ENCODE results near the gene TCAF1. TPM values are rescaled to one million over a fixed set of nuclear protein-coding genes. Genes with fewer than 3 reads are reported as not detected.

The TCAF1 gene
- total RNA-seq, 4 donors from 2014 or later = 26.6 to 56.7 (median 30.7) TPM

DNA sequence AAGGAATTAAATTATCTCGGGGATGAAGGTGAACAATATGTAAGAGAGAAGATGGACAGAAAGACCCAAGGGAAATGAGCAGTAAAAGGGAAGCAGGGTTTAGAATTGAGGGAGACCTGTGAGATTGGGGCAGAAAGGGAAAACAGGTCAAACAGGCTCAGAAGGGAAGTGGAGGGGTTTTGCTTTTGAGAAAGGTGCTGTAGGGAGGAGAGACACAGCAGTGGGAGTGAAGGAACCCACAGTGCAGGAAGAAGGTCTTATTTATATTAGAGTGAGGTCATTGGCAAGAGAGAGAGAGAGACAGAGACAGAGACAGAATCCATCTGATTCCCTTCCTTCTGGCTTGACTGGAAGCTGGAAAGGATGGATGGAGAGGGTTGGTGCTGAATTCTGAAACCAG lies 3.5 kb upstream of the TCAF1 start:
- DNase-seq (ENCODE audit: low spot score in 2 of 2) = no peak
- TF ChIP-seq, protein P1, sequence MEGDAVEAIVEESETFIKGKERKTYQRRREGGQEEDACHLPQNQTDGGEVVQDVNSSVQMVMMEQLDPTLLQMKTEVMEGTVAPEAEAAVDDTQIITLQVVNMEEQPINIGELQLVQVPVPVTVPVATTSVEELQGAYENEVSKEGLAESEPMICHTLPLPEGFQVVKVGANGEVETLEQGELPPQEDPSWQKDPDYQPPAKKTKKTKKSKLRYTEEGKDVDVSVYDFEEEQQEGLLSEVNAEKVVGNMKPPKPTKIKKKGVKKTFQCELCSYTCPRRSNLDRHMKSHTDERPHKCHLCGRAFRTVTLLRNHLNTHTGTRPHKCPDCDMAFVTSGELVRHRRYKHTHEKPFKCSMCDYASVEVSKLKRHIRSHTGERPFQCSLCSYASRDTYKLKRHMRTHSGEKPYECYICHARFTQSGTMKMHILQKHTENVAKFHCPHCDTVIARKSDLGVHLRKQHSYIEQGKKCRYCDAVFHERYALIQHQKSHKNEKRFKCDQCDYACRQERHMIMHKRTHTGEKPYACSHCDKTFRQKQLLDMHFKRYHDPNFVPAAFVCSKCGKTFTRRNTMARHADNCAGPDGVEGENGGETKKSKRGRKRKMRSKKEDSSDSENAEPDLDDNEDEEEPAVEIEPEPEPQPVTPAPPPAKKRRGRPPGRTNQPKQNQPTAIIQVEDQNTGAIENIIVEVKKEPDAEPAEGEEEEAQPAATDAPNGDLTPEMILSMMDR (IDR thresholded peaks at IDR 0.05) = no peak
- TF ChIP-seq POLR2A (IDR thresholded peaks at IDR 0.05) = no peak
- no peak for TF ChIP-seq EP300 (IDR thresholded peaks at IDR 0.05)
- TF ChIP-seq POLR2AphosphoS5 (IDR thresholded peaks at IDR 0.05) = no peak
- Histone ChIP-seq H3K4me3 (no peak overlapping the region), H3K9me3 (no peaks in the 10 kb centered on the region), H3K4me1 (peaks cover 13% of the 10 kb centered on the region), H3K27me3 (no peaks in the 10 kb centered on the region), H3K36me3 (no peaks in the 10 kb centered on the region), H3K27ac (no peak overlapping the region)
- 85% methylated on average over 1 of the region's 1 CpG for WGBS

DNA sequence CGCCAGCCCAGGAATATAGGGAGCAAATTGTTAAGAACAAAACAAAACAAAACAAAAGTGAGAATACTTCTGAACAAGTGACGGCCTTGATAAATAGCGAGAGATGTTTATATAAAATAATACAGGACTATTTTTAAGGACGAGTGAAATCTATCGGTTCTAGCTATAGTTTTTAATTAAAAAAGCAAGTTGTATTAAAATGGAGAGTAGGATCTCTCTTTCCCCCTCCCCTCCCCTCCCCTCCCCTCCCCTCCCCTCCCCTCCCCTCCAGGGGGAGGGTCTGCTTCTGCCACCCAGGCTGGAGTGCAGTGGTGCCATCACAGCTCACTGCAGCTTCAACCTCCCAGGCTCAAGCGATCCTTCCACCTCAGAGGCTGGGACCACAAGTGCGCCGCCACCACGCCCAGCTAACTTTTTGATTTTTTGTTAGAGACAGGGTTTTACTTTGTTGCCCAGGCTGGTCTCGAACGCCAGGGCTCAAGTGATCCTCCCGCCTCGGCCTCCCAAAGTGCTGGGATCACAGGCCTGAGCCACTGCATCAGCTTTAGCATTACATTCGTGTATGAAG lies 440 bp upstream of the TCAF1 start:
- no peaks in the 10 kb centered on the region for H3K9me3 ChIP-seq
- H3K4me3 ChIP-seq = peak overlapping the region; percentile 90
- no peaks in the 10 kb centered on the region for H3K27me3 ChIP-seq
- WGBS = 63% methylated on average over 14 of the region's 14 CpGs
- H3K27ac ChIP-seq = peak overlapping the region; percentile 93
- peaks cover 25% of the 10 kb centered on the region for H3K4me1 ChIP-seq
- TF ChIP-seq POLR2A (IDR thresholded peaks at IDR 0.05) (no peak), POLR2AphosphoS5 (IDR thresholded peaks at IDR 0.05) (no peak), EP300 (IDR thresholded peaks at IDR 0.05) (no peak)
- TF ChIP-seq, protein P1 (IDR thresholded peaks at IDR 0.05) = no peak
- H3K36me3 ChIP-seq = no peaks in the 10 kb centered on the region
- DNase-seq (ENCODE audit: low spot score in 2 of 2) = no peak

DNA sequence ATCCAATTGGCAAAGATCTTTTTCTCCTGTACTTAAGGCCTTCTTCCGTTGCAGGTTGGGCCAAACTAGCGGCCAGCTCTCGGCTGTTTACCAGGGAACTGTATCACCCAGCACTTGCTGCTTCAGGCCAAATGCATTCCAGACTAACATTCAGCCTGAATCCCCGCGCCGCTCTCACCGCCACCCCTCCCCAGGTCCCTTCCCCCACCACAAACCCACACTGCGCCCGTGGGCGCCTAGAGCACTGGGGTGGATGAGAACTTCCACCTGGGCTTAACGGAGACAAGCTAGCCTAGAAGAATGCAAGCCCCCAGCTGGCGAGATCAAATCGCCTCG lies 676 bp downstream of the TCAF1 start:
- H3K27ac ChIP-seq = peak overlapping the region; percentile 93
- H3K36me3 ChIP-seq = no peaks in the 10 kb centered on the region
- DNase-seq (ENCODE audit: low spot score in 2 of 2) = no peak
- WGBS = under 1% methylated on average over 14 of the region's 14 CpGs
- no peaks in the 10 kb centered on the region for H3K9me3 ChIP-seq
- no peaks in the 10 kb centered on the region for H3K27me3 ChIP-seq
- TF ChIP-seq, protein P1 (IDR thresholded peaks at IDR 0.05) = no peak
- TF ChIP-seq POLR2A (IDR thresholded peaks at IDR 0.05) (no peak), POLR2AphosphoS5 (IDR thresholded peaks at IDR 0.05) (no peak), EP300 (IDR thresholded peaks at IDR 0.05) (no peak)
- peaks cover 25% of the 10 kb centered on the region for H3K4me1 ChIP-seq
- peak overlapping the region; percentile 90 for H3K4me3 ChIP-seq

DNA sequence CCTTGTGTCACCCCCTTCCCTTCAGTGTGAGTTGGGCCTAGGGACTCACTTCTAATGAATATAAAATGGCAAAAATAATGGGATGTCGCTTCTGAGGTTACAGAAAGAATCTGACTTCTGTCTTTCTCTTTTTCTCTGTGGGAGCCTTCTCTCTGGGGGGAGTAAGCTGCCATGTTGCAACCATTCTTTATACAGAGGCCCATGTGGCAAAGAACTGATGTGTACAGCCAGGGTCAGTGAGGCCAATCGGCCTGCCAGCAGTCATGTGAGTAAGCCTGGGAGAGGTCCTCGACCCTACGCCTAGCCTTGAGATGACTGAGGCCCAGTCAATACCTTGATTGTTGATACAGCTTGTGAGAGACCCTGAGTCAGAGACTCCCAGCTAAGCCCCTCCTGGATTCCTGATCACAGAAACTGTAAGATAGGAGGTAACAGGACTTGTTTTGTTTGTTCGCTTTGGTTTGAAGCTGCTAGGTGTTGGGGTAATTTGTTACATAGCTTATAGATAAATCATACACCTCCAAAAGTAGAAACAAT lies 1.7 kb downstream of the TCAF1 start:
- no peaks in the 10 kb centered on the region for H3K9me3 ChIP-seq
- 53% methylated on average over 5 of the region's 5 CpGs for WGBS
- TF ChIP-seq POLR2AphosphoS5 (IDR thresholded peaks at IDR 0.05) = no peak
- TF ChIP-seq POLR2A (IDR thresholded peaks at IDR 0.05) = no peak
- TF ChIP-seq, protein P1 (IDR thresholded peaks at IDR 0.05) = no peak
- TF ChIP-seq EP300 (IDR thresholded peaks at IDR 0.05) = no peak
- DNase-seq (ENCODE audit: low spot score in 2 of 2) = no peak
- H3K4me3 ChIP-seq = peak overlapping the region; percentile 90
- H3K4me1 ChIP-seq = peaks cover 25% of the 10 kb centered on the region
- peak overlapping the region; percentile 38 for H3K27ac ChIP-seq
- no peaks in the 10 kb centered on the region for H3K27me3 ChIP-seq
- no peaks in the 10 kb centered on the region for H3K36me3 ChIP-seq

DNA sequence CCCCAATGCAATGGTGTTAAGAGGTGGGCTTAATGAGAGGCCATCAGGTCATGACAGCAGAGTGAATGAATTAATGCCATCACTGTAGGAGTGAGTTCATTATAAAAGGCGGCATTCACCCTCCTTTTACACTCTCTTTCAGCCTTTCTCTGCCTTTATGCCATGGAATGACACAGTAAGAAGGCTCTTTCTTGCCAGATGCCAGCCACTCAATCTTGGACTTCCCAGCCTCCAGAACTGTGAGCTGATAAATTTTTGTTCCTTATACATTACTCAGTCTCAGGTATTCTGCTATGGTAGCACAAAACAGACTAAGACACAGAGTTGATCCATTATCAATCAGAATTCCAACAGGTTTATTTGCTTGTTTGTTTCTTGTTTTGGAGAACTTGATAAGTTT lies 3.2 kb downstream of the TCAF1 start:
- Histone ChIP-seq H3K27me3 (no peaks in the 10 kb centered on the region), H3K36me3 (no peaks in the 10 kb centered on the region), H3K27ac (no peak overlapping the region), H3K4me3 (no peak overlapping the region), H3K4me1 (peaks cover 25% of the 10 kb centered on the region), H3K9me3 (no peaks in the 10 kb centered on the region)
- TF ChIP-seq, protein P1 (IDR thresholded peaks at IDR 0.05) = no peak
- TF ChIP-seq POLR2A (IDR thresholded peaks at IDR 0.05) (no peak), POLR2AphosphoS5 (IDR thresholded peaks at IDR 0.05) (no peak)
- DNase-seq (ENCODE audit: low spot score in 2 of 2) = no peak
- 100% methylated on average over 1 of the region's 1 CpG for WGBS

Data from suprapubic skin (tissue), 4 donors.